AG04449 (cell line): ENCODE results near the gene C10orf67.
"Not testable (repeated sequence)": the region's sequence is repeated elsewhere in the genome, so short reads cannot be mapped to it uniquely, and the experiment has no call there.

Experiments
- CTCF ChIA-PET: fragments of 350-600 bp; formaldehyde crosslinking; extraction: SDS; loops from one replicate; lab custom pipeline; 2021; ENCODE audit warnings: antibody characterized with exemption; lab: Yijun Ruan, JAX
- POLR2A ChIA-PET: fragments of 400-600, 350-600 bp; formaldehyde crosslinking; extraction: SDS; loops from one replicate; lab custom pipeline; 2020; ENCODE audit warnings: antibody characterized with exemption, inconsistent platforms; lab: Yijun Ruan, JAX
- DNase-seq: peaks from one replicate; pipeline ENCODE4 v3.0.0-alpha.2; 2010; ENCODE audit warnings: low read depth, low spot score
- H3K4me3 ChIP-seq: 2 replicates; pipeline ENCODE4 v1.5.1; 2011; ENCODE audit warnings: low read depth, mild to moderate bottlenecking, control low read depth, low read length
- CTCF ChIP-seq: IDR thresholded peaks from one replicate; pipeline ENCODE4 v1.5.1; 2011; ENCODE audit warnings: mild to moderate bottlenecking, moderate library complexity, low read length, control low read depth, inconsistent platforms; ENCODE audit not compliant: insufficient read depth; ENCODE audit errors: missing control alignments

Gene C10orf67

GRCh38 chr10:23281044-23281433 is 63.6 kb downstream of the C10orf67 start:
- CTCF ChIA-PET = interaction anchor here (1.2 kb wide), 1 partner anchor 123 kb away, joined by 3 read pairs; no protein-coding TSS in a partner anchor
- TF ChIP-seq CTCF = no peak
- H3K4me3 ChIP-seq = no peak overlapping the region
- DNase-seq = no peak
- POLR2A ChIA-PET = no interaction called here

GRCh38 chr10:23280419-23281043 is 64.1 kb downstream of the C10orf67 start:
- ChIA-PET CTCF (interaction anchor here (1.2 kb wide), 1 partner anchor 122 kb away, joined by 3 read pairs; no protein-coding TSS in a partner anchor), POLR2A (no interaction called here)
- no peak for TF ChIP-seq CTCF
- no peak for DNase-seq
- no peak overlapping the region for H3K4me3 ChIP-seq

GRCh38 chr10:23275355-23275754 is 69.2 kb downstream of the C10orf67 start:
- POLR2A ChIA-PET = no interaction called here
- CTCF ChIA-PET = no interaction called here

GRCh38 chr10:23274179-23274578 is 70.4 kb downstream of the C10orf67 start:
- CTCF ChIA-PET, DNase-seq, H3K4me3 ChIP-seq, POLR2A ChIA-PET: not testable (repeated sequence)

More at GRCh38 chr10:23275355-23275754, 69.2 kb downstream of the C10orf67 start:
- TF ChIP-seq CTCF = no peak
- no peak overlapping the region for H3K4me3 ChIP-seq
- DNase-seq = no peak

GRCh38 chr10:23270531-23270930 is 74.1 kb downstream of the C10orf67 start:
- DNase-seq = no peak
- no peak for TF ChIP-seq CTCF
- no peak overlapping the region for H3K4me3 ChIP-seq
- POLR2A ChIA-PET = interaction anchor here (0.6 kb wide), 1 partner anchor 42 kb away, joined by 3 read pairs; no protein-coding TSS in a partner anchor
- CTCF ChIA-PET = interaction anchor here (1.5 kb wide), 1 partner anchor 24 kb away, joined by 5 read pairs; no protein-coding TSS in a partner anchor

GRCh38 chr10:23263441-23264164 is 81.0 kb downstream of the C10orf67 start:
- ChIA-PET POLR2A (no interaction called here), CTCF (no interaction called here)
- TF ChIP-seq CTCF = no peak

More at GRCh38 chr10:23263441-23264164, 81.0 kb downstream of the C10orf67 start:
- H3K4me3 ChIP-seq = no peak overlapping the region
- DNase-seq = no peak
